ENCODE data around the gene RANBP9.

DNA sequence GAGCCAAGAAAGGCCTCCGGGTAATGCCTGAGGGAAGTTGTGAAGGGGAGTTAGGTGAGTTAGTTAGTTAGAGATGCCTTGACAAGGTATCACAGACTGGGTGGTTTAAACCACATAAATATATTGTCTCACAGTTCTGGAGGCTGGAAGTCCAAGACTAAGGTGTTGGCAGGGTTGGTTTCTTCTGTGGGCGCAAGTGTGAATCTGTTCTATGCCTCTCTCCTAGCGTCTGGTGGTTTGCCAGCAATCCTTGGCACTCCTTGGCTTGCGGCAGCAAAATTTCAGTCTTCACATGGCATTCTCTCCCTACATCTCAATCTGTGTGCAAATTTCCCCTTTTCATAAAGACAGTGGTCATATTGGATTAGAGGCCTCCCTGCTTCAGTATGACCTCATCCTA lies 29.7 kb upstream of the RANBP9 start:
- TF ChIP-seq CTCF (IDR thresholded peaks at IDR 0.05; ENCODE audit: poor library complexity) (no peak), EZH2 (IDR thresholded peaks at IDR 0.05; ENCODE audit: borderline replicate concordance) (no peak), EZH2phosphoT487 (IDR thresholded peaks at IDR 0.05; ENCODE audit: low read depth, severe bottlenecking, unreplicated experiment) (no peak)

All from hepatocyte (in vitro differentiated cells).